Aorta (tissue), 5 donors: ENCODE results near the gene CHMP1B. TPM values are rescaled to one million over a fixed set of nuclear protein-coding genes. Genes with fewer than 3 reads are reported as not detected.

Source experiments
- ATAC-seq: fragments of 200-7000 bp; cut with Tn5 transposase; one replicate; pipeline ENCODE4 v1.9.1; 2022; ENCODE audit warnings: moderate library complexity; ENCODE audit not compliant: low FRiP score
- DNase-seq, 2 donors: peaks; one replicate each; pipeline ENCODE4 v3.0.0-alpha.2; 2020
- H3K27ac ChIP-seq, 2 donors: one replicate each; pipeline ENCODE4 v1.5.1; 2013; ENCODE audit warnings: low read length in 2 of 2, mild to moderate bottlenecking in 2 of 2, moderate library complexity in 2 of 2, control low read depth in 1 of 2, inconsistent platforms in 1 of 2, low read depth in 1 of 2
- H3K27me3 ChIP-seq, 2 donors: one replicate each; pipeline ENCODE4 v1.6.1; 2013; ENCODE audit warnings: control low read depth in 1 of 2, low read length in 1 of 2, mild to moderate bottlenecking in 1 of 2, moderate library complexity in 1 of 2; ENCODE audit not compliant: insufficient read depth in 2 of 2, control insufficient read depth in 1 of 2
- H3K36me3 ChIP-seq, 2 donors: one replicate each; pipeline ENCODE4 v1.6.1; 2013; ENCODE audit warnings: control low read depth in 1 of 2, low read length in 1 of 2, mild to moderate bottlenecking in 1 of 2; ENCODE audit not compliant: insufficient read depth in 2 of 2, control insufficient read depth in 1 of 2
- H3K4me1 ChIP-seq, 2 donors: one replicate each; pipeline ENCODE4 v1.6.1; 2013; ENCODE audit warnings: low read length in 2 of 2, control low read depth in 1 of 2, mild to moderate bottlenecking in 1 of 2, moderate library complexity in 1 of 2; ENCODE audit not compliant: insufficient read depth in 2 of 2, control insufficient read depth in 1 of 2
- H3K4me3 ChIP-seq, 2 donors: one replicate each; pipeline ENCODE4 v1.5.1; 2013; ENCODE audit warnings: low read length in 2 of 2, control low read depth in 1 of 2, mild to moderate bottlenecking in 1 of 2
- H3K9me3 ChIP-seq: one replicate; pipeline ENCODE4 v1.6.1; 2013; ENCODE audit warnings: mild to moderate bottlenecking, low read length; ENCODE audit not compliant: control insufficient read depth
- WGBS, 2 donors: extraction: QIAGEN DNeasy Blood & Tissue Kit; methylation state at CpG; one replicate each; pipeline ENCODE4 v1.1.7; 2013; 5-methylcytosine and 5-hydroxymethylcytosine counted together
- intact Hi-C, 2 donors: fragments of 100-400 bp; cut with DNase I; formaldehyde crosslinking; loops; one replicate each; pipeline versions ENCODE4 v1.14.2 to v1.15.0; 2022
- polyA plus RNA-seq, 2 donors: library from polyadenylated mRNA; stranded (reverse); fragments of 200-250 nt; gene quantifications; one replicate each; pipeline ENCODE4 v1.2.3, GENCODE V29; 2013
- total RNA-seq, 2 donors: library from RNA; stranded (reverse); fragmentation: NEBNext Ultra II Directional; extraction: Animal tissue kit (Norgen Biotek cat#: 25700); gene quantifications; one replicate each; pipeline ENCODE4 v1.2.1, GENCODE V29; 2021
- donor health status: healthy with polysubstance abuse.
- donor health status: Bipolar disorder and iron deficiency.
- donor health status: DM: no; HTN: no; CAD: no.
- donor health status: DM: no; HTN: no; CAD: no.
- donor health status: DM: yes; HTN: yes; CAD: no.

The CHMP1B gene
- total and polyA plus RNA-seq, 4 donors, result 33.0 to 42.8 (median 36.3) TPM

- H3K4me3 ChIP-seq, result no peak overlapping the region
- H3K36me3 ChIP-seq, result no peaks in the 10 kb centered on the region
- no peak overlapping the region for H3K27ac ChIP-seq
- DNase-seq, result no peak
- H3K9me3 ChIP-seq, result no peaks in the 10 kb centered on the region
- no peaks in the 10 kb centered on the region for H3K27me3 ChIP-seq
- ATAC-seq, result no peak
- intact Hi-C loops, result no loop called here
- H3K4me1 ChIP-seq, result no peaks in the 10 kb centered on the region
- 89 to 94% methylated on average over 11 of the region's 11 CpGs for WGBS, 2 donors
These were observed 40.2 kb upstream of the CHMP1B start for GRCh38 chr18:11811009-11811408.

- H3K36me3 ChIP-seq, result no peaks in the 10 kb centered on the region
- no peak for DNase-seq
- H3K27me3 ChIP-seq, result no peaks in the 10 kb centered on the region
- H3K27ac ChIP-seq, result no peak overlapping the region
- H3K9me3 ChIP-seq, result no peaks in the 10 kb centered on the region
- no peak overlapping the region for H3K4me3 ChIP-seq
- no peak for ATAC-seq
- H3K4me1 ChIP-seq, result no peaks in the 10 kb centered on the region
- intact Hi-C loops, result no loop called here
- 79 to 80% methylated on average over 6 of the region's 6 CpGs for WGBS, 2 donors
These were observed 34.0 kb upstream of the CHMP1B start for GRCh38 chr18:11817229-11817628.

GRCh38 chr18:11818486-11819203, 32.6 kb upstream of the CHMP1B start:
- ATAC-seq (no peak), DNase-seq (no peak)
- H3K9me3 ChIP-seq, result no peaks in the 10 kb centered on the region
- H3K27ac ChIP-seq, result no peak overlapping the region
- H3K4me1 ChIP-seq, result no peaks in the 10 kb centered on the region
- WGBS, 2 donors, result 68 to 77% methylated on average over 17 of the region's 17 CpGs
- H3K36me3 ChIP-seq, result no peaks in the 10 kb centered on the region
- no peak overlapping the region for H3K4me3 ChIP-seq
- intact Hi-C loops, result no loop called here
- no peaks in the 10 kb centered on the region for H3K27me3 ChIP-seq

- DNase-seq (no peak), ATAC-seq (no peak)
- intact Hi-C loops, result no loop called here
- H3K4me1 ChIP-seq, result no peaks in the 10 kb centered on the region
- no peaks in the 10 kb centered on the region for H3K27me3 ChIP-seq
- H3K4me3 ChIP-seq, result no peak overlapping the region
- no peaks in the 10 kb centered on the region for H3K9me3 ChIP-seq
- no peaks in the 10 kb centered on the region for H3K36me3 ChIP-seq
- H3K27ac ChIP-seq, result no peak overlapping the region
- WGBS, 2 donors, result 92 to 94% methylated on average over 2 of the region's 2 CpGs
These were observed 31.3 kb upstream of the CHMP1B start for GRCh38 chr18:11819938-11820337.

- H3K27ac ChIP-seq, result no peak overlapping the region
- ATAC-seq (no peak), DNase-seq (no peak)
These were observed 30.5 kb upstream of the CHMP1B start for GRCh38 chr18:11820697-11821096.

GRCh38 chr18:11821208-11821607, 30.0 kb upstream of the CHMP1B start:
- DNase-seq (no peak), ATAC-seq (no peak)
- no peaks in the 10 kb centered on the region for H3K27me3 ChIP-seq
- H3K4me1 ChIP-seq, result no peaks in the 10 kb centered on the region
- H3K36me3 ChIP-seq, result no peaks in the 10 kb centered on the region
- WGBS, 2 donors, result 91 to 93% methylated on average over 7 of the region's 7 CpGs
- H3K27ac ChIP-seq, result no peak overlapping the region
- intact Hi-C loops, result no loop called here
- no peak overlapping the region for H3K4me3 ChIP-seq
- no peaks in the 10 kb centered on the region for H3K9me3 ChIP-seq

More at GRCh38 chr18:11820697-11821096, 30.5 kb upstream of the CHMP1B start:
- H3K4me3 ChIP-seq, result no peak overlapping the region
- H3K27me3 ChIP-seq, result no peaks in the 10 kb centered on the region
- H3K4me1 ChIP-seq, result no peaks in the 10 kb centered on the region
- intact Hi-C loops, result no loop called here
- H3K9me3 ChIP-seq, result no peaks in the 10 kb centered on the region
- WGBS, 2 donors, result 40 to 71% methylated on average over 2 of the region's 2 CpGs
- no peaks in the 10 kb centered on the region for H3K36me3 ChIP-seq

- Histone ChIP-seq H3K4me1 (no peaks in the 10 kb centered on the region), H3K9me3 (no peaks in the 10 kb centered on the region), H3K27me3 (no peaks in the 10 kb centered on the region), H3K36me3 (no peaks in the 10 kb centered on the region), H3K4me3 (no peak overlapping the region), H3K27ac (no peak overlapping the region)
- ATAC-seq (no peak), DNase-seq (no peak)
- 96 to 97% methylated on average over 39 to 40 of the region's 40 CpGs for WGBS, 2 donors
- intact Hi-C loops, result no loop called here
These were observed 29.5 kb upstream of the CHMP1B start for GRCh38 chr18:11821643-11822237.

- H3K4me3 ChIP-seq, result no peak overlapping the region
- ATAC-seq (no peak), DNase-seq (no peak)
- 53 to 62% methylated on average over 5 of the region's 5 CpGs for WGBS, 2 donors
- H3K27me3 ChIP-seq, result no peaks in the 10 kb centered on the region
- intact Hi-C loops, result no loop called here
- no peaks in the 10 kb centered on the region for H3K9me3 ChIP-seq
- H3K27ac ChIP-seq, result no peak overlapping the region
- H3K36me3 ChIP-seq, result no peaks in the 10 kb centered on the region
- no peaks in the 10 kb centered on the region for H3K4me1 ChIP-seq
These were observed 27.7 kb upstream of the CHMP1B start for GRCh38 chr18:11823545-11823944.

GRCh38 chr18:11826836-11827235, 24.4 kb upstream of the CHMP1B start:
- Histone ChIP-seq H3K27me3 (no peaks in the 10 kb centered on the region), H3K4me3 (no peak overlapping the region), H3K36me3 (no peaks in the 10 kb centered on the region), H3K4me1 (no peaks in the 10 kb centered on the region), H3K27ac (no peak overlapping the region), H3K9me3 (no peaks in the 10 kb centered on the region)
- 82% methylated on average over 12 of the region's 12 CpGs for whole genome bisulfite sequencing, 2 donors
- DNase-seq (no peak), ATAC-seq (no peak)
- intact Hi-C loops, result no loop called here
